ENCODE data around the gene MYO18B.

GRCh38 chr22:25835348-25835747, 93.4 kb downstream of the MYO18B start:
- TF ChIP-seq MAX (IDR thresholded peaks at IDR 0.05) (no peak), EGR1 (IDR thresholded peaks at IDR 0.05; ENCODE audit: low read depth) (no peak), CTCF (IDR thresholded peaks at IDR 0.05 in 2 of 3, conservative IDR thresholded peaks at IDR 0.05 in 1 of 3; ENCODE audit: borderline replicate concordance in 1 of 3, insufficient read depth in 1 of 3, low read depth in 2 of 3, low read length in 2 of 3) (no peak), ZFX (IDR thresholded peaks at IDR 0.05) (no peak), SIN3A (IDR thresholded peaks at IDR 0.05; ENCODE audit: low read depth) (no peak), REST (IDR thresholded peaks at IDR 0.05; ENCODE audit: low read depth) (no peak), EZH2 (IDR thresholded peaks at IDR 0.05) (no peak), POLR2A (IDR thresholded peaks at IDR 0.05; ENCODE audit: borderline replicate concordance, extremely low read depth, insufficient read depth, insufficient read length) (no peak), SP1 (IDR thresholded peaks at IDR 0.05; ENCODE audit: low read depth) (no peak), YY1 (IDR thresholded peaks at IDR 0.05; ENCODE audit: extremely low read depth, insufficient replicate concordance, low read depth, low read length) (no peak), EZH2phosphoT487 (IDR thresholded peaks at IDR 0.05; ENCODE audit: borderline replicate concordance) (no peak), POLR2AphosphoS5 (IDR thresholded peaks at IDR 0.05; ENCODE audit: low read depth, low read length) (no peak)
